Measurements from ENCODE around the gene RBBP4.
"Not testable (repeated sequence)": the region's sequence is repeated elsewhere in the genome, so short reads cannot be mapped to it uniquely, and the experiment has no call there.

Gene RBBP4

GRCh38 chr1:32650752-32651460, at the start of gene RBBP4:
Gene RBBP4, plus strand, starts transcription at chr1:32651208. Its CDS starts 99 bp downstream, at chr1:32651307.
- DNase-seq (ENCODE audit: low read depth): peak; percentile 96

GRCh38 chr1:32605711-32606424, 45.1 kb upstream of the RBBP4 start:
- no peak for DNase-seq (ENCODE audit: low read depth)

- no peak for DNase-seq (ENCODE audit: low read depth)
Measured at GRCh38 chr1:32606565-32607371, 44.2 kb upstream of the RBBP4 start.

GRCh38 chr1:32609180-32609579, 41.8 kb upstream of the RBBP4 start:
- no peak for DNase-seq (ENCODE audit: low read depth)

- DNase-seq (ENCODE audit: low read depth): no peak
Measured at GRCh38 chr1:32611859-32612188, 39.2 kb upstream of the RBBP4 start.

- peak; percentile 22 for DNase-seq (ENCODE audit: low read depth)
Measured at GRCh38 chr1:32612189-32612881, 38.7 kb upstream of the RBBP4 start.

GRCh38 chr1:32613472-32613871, 37.5 kb upstream of the RBBP4 start:
- no peak for DNase-seq (ENCODE audit: low read depth)

- DNase-seq (ENCODE audit: low read depth): no peak
Measured at GRCh38 chr1:32618673-32619221, 32.3 kb upstream of the RBBP4 start.

- DNase-seq (ENCODE audit: low read depth): no peak
Measured at GRCh38 chr1:32619701-32620485, 31.1 kb upstream of the RBBP4 start.

- no peak for DNase-seq (ENCODE audit: low read depth)
Measured at GRCh38 chr1:32622205-32622604, 28.8 kb upstream of the RBBP4 start.

- DNase-seq (ENCODE audit: low read depth): no peak
Measured at GRCh38 chr1:32622806-32623681, 28.0 kb upstream of the RBBP4 start.

GRCh38 chr1:32623775-32624174, 27.2 kb upstream of the RBBP4 start:
- peak; percentile 51 for DNase-seq (ENCODE audit: low read depth)

GRCh38 chr1:32626176-32626575, 24.8 kb upstream of the RBBP4 start:
- DNase-seq (ENCODE audit: low read depth): no peak

GRCh38 chr1:32627596-32628162, 23.3 kb upstream of the RBBP4 start:
- DNase-seq (ENCODE audit: low read depth): no peak

- not testable (repeated sequence) for DNase-seq (ENCODE audit: low read depth)
Measured at GRCh38 chr1:32630173-32630572, 20.8 kb upstream of the RBBP4 start.

GRCh38 chr1:32632829-32633228, 18.2 kb upstream of the RBBP4 start:
- DNase-seq (ENCODE audit: low read depth): no peak

GRCh38 chr1:32635508-32636277, 15.3 kb upstream of the RBBP4 start:
- DNase-seq (ENCODE audit: low read depth): no peak

- DNase-seq (ENCODE audit: low read depth): no peak
Measured at GRCh38 chr1:32636914-32637645, 13.9 kb upstream of the RBBP4 start.

All from CMK (cell line).